ENCODE measurements around the gene HDAC10.

HDAC10 gene

DNA sequence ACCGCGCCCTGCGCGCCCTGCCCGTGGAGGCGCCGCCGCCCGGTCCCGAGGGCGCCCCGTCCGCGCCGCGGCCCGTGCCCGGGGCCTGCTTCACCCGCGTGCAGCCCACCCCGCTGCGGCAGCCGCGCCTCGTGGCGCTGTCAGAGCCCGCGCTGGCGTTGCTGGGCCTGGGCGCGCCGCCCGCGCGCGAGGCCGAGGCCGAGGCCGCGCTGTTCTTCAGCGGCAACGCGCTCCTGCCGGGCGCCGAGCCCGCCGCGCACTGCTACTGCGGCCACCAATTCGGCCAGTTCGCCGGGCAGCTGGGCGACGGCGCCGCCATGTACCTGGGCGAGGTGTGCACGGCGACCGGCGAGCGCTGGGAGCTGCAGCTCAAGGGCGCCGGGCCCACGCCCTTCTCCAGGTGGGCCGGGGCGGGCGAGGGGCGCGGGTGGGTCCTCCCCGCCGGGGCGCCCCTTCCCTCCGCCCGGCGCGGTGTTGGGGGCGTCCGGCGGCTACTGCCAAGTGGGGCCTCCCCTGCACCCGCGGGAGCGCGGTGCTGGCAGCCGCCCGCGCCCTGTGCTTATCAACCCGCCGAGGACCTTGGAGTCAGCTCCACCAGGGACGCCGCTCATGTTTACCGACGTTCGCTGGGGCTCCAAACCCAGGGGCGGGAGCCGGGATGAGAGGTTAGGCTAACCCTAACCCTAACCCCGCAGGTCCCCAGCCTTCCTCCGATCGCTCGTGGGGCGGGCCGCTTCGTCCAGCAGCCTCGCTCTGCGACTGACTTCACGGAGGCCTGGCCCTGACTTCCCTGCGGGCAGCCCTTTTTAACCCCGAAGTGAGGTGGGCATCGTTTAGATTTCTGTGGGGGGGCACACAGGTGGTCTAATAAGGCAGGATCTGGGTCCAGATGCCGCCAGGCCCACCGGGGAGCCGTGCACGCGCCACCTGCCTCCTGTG, 49.6 kb downstream of the HDAC10 start:
- DNase-seq (ENCODE audit: low read depth in 2 of 2): no peak

DNA sequence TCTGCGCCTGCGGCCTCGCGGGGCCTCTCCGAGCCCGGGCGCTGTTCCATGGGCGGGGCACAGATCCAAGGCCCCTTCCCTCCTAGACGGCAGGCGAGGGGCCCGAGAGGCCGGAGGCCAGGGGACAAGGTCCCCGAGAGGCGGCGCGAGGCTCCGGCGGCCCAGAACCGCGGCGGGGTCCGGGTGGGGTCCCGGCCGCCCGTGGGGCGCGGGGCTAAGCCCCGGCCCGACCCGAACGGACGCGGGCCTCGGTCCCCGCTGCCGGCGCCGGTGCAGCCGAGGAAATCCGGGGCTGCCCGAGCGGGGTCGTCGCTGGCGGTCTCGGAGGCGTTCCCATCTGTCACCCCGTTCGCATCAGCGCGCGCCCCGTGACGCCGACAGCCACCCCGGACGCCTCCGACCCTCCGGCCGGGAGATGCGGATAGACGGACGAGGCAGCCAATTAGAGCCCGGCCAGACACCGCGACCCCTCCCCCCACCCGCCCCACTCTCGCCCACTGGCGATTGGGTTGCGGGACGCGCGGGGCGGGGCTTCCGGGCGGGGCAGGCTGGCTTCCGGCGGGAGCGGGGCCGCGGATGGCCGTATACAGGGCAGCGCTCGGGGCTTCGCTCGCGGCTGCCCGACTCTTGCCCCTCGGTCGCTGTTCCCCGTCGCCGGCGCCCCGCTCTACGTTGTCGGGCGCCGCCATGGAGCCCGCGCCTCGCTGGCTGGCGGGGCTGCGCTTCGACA, 50.4 kb downstream of the HDAC10 start, which contains the start of gene SELENOO:
Gene SELENOO, plus strand, starts transcription at position 551 of the 730 bp plus-strand sequence. Its CDS starts 26 bp downstream, at position 577.
- DNase-seq (ENCODE audit: low read depth in 2 of 2): peak; percentile 87 to 93

DNA sequence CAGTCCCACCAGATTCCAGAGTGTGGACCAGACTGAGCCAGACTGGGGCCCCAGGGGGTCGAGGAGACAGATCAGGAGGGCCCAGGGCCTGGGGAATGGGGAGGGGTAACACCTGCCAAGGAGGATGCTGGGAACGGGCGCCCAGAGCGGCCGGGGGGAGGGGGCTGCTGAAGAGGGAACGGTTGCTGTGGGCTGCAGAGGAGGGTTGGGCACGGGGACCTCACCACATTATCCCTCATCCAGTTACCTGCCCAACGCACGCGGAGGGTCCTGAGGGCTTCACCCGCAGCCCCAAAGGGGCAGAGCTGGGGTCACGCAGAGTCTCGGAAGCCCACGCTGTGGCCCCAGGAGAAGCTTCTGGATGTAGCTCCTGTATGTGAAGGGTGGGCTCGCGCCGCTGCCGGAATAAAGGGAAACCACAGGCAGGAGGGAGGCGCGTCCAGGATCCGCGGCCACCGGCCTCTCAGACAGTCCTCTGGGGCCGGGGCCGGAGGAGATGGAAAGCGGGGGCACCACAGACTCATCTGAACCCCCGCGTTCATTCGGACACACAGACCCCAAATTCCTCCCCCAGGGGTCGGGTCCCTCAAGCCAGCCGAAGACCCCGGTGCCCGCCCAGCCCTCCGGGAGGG, 51.1 kb downstream of the HDAC10 start:
- DNase-seq (ENCODE audit: low read depth in 2 of 2): no peak

DNA sequence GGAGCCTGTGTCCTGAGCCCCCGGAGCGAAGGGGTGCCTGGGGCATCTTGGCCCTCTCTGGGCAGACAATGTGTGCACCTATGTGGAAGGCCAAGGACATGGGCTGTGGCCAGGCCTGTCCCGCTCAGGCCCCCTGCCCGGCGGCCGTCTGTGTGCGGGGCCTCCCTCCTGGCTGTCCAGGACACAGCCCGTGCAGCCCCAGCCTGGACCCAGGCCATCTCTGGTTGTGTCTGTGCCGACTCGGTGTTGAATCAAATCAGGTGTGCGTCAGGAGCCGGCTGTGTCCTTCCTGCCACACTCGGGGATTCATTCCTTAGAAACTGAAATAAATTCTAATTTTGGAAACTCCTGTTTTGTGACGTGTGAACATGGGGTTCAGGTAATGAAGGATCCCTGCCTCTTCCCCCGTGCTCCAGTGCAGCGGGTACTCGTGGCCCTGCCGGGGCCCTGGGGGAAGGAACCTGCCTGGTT, 51.8 kb downstream of the HDAC10 start:
- DNase-seq (ENCODE audit: low read depth in 2 of 2): no peak

DNA sequence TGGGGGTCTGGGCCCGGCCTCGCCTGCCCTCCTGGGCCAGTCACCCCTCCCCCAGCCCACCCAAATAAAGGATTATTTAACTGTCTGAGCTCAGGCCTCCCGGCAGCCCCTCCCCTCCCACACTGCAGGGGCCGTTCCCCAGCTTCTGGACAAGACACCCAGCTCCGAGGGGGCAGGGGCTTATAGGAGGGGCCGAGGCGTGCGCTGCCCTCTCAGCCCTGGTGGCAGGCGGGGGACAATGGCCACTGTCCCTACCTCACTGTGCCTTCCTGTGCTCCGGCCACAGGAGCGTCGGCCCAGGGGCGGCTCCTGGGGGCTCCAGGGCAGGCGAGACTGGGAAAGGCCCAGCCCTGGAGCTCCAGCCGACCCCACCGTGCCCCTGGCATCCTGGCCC, 52.4 kb downstream of the HDAC10 start:
- DNase-seq (ENCODE audit: low read depth in 2 of 2): no peak

DNA sequence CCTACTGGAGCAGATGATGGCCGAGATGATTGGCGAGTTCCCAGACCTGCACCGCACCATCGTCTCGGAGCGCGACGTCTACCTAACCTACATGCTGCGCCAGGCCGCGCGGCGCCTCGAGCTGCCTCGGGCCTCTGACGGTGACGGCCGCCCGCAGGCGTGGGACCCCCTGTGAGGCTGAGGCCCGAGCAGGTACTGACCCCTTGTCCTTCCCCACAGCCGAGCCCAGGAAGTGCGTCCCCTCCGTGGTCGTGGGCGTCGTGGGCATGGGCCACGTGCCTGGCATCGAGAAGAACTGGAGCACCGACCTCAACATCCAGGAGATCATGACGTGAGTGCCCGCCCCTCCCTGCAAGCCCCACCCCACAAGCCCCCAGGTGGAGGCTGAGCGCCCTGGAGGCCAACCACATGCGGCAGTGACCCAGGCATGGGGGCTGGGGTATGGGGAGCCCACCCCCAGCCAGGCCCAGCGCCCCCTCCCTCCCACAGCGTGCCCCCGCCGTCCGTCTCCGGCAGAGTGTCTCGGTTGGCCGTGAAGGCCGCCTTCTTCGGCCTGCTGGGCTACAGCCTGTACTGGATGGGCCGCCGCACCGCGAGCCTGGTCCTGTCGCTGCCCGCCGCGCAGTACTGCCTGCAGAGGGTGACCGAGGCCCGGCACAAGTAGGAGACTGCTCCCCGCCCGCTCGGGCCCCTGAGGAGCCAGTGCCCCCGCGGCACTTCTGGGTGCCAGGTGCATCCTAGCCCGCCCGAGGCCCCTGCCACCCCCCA, 53.0 kb downstream of the HDAC10 start:
- DNase-seq (ENCODE audit: low read depth in 2 of 2): no peak

DNA sequence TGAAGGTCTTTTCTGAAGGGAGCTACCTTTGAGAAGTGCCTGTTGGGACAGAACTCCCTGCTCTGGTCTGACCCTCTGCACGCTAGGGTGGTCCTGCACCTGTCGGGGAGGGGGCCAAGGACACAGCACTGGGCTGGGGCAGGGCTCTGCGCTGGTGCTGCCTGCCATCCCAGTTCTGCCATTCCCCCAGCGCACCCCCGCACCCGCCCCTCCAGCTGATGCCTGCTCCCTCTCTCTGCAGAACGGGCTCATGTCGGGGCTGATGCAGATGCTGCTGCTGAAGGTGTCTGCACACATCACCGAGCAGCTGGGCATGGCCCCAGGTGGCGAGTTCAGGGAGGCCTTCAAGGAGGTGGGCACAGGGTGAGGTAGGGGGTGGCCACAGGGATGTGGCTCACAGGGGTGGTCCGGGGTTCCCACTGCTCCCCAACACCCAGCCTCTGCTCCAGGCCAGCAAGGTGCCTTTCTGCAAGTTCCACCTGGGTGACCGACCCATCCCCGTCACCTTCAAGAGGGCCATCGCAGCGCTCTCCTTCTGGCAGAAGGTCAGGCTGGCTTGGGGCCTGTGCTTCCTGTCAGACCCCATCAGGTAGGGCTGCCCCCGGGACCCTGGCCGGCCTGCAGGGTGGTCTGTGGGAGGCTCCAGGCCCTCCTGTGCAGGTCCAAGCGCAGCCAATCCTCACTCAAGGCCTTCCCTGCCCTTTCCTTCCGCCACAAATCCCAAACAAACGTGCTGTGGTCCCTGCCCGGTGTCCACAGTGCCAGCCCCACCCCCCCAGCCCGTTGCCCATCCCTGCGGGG, 53.9 kb downstream of the HDAC10 start:
- no peak for DNase-seq (ENCODE audit: low read depth in 2 of 2)

DNA sequence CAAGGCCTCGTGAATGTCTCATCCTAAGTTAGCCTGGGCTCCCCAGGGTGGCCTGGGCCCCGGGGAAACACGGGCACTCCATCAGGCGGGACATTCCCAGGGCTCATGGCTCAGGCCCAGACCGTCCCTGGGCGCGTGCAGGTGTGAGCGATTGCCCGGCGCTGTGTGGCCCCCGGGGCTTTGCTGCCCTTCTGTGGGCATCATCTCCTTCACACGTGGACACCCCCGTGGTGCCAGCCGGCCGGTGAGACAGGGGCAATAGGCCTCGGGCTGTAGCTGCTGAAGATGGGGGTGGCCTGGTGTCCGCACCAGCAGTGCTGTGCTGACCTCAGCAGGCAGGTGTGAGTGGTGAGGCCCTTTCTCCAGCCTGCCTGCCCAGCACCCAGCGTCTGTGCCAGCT, 54.8 kb downstream of the HDAC10 start:
- no peak for DNase-seq (ENCODE audit: low read depth in 2 of 2)

Data from stimulated activated CD4-positive, alpha-beta T cell treated with anti-CD3 and anti-CD28 coated beads, Interleukin-4, amount 100 ng/mL, for 48 hours (primary cell).